DND-41 (cell line): ENCODE results near the gene CSNK2A1.

ENCODE experiments used
- EZH2 ChIP-seq: IDR thresholded peaks from 3 replicates; pipeline ENCODE4 v1.6.1; 2012; ENCODE audit warnings: borderline replicate concordance, low read depth, mild to moderate bottlenecking, moderate library complexity, low read length, inconsistent platforms; ENCODE audit not compliant: severe bottlenecking
- TF ChIP-seq, protein P1 (sequence below): IDR thresholded peaks from 2 replicates; pipeline ENCODE4 v1.5.1; 2012; ENCODE audit warnings: borderline replicate concordance, low read length, moderate library complexity, mild to moderate bottlenecking; ENCODE audit not compliant: poor library complexity, severe bottlenecking; ENCODE audit errors: extremely low read depth

DNA sequence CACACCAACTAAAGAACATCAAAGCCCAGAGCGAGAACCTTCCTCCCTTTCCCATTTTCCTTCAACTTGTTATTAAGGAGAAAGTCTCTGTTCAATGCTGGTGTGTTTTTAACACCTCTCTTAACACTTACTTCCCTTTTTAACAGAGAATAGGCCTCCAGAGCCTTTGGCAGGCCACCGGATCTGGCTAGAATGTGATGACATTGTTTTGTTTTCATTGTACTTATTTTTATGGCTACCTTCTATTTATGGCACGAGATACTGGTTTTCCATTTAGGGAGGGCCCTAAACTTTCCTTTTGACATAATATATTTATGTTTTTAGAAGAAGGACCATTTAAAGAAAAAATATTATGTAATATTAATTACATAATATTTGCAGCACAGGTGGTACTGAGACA is 44.9 kb upstream of the CSNK2A1 start:
- TF ChIP-seq, protein P1, sequence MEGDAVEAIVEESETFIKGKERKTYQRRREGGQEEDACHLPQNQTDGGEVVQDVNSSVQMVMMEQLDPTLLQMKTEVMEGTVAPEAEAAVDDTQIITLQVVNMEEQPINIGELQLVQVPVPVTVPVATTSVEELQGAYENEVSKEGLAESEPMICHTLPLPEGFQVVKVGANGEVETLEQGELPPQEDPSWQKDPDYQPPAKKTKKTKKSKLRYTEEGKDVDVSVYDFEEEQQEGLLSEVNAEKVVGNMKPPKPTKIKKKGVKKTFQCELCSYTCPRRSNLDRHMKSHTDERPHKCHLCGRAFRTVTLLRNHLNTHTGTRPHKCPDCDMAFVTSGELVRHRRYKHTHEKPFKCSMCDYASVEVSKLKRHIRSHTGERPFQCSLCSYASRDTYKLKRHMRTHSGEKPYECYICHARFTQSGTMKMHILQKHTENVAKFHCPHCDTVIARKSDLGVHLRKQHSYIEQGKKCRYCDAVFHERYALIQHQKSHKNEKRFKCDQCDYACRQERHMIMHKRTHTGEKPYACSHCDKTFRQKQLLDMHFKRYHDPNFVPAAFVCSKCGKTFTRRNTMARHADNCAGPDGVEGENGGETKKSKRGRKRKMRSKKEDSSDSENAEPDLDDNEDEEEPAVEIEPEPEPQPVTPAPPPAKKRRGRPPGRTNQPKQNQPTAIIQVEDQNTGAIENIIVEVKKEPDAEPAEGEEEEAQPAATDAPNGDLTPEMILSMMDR, result no peak
- no peak for TF ChIP-seq EZH2
